A549 (cell line): ENCODE measurements around the gene FAM177B. TPM values are rescaled to one million over a fixed set of nuclear protein-coding genes. Genes with fewer than 3 reads are reported as not detected.

Experiments used
- ATAC-seq, 2 experiments: fragments of 200-7000 bp in 1 of 2; fragments of >200 bp in 1 of 2; cut with Nextera tagmentation in 1 of 2; cut with Tn5 transposase in 1 of 2; 3 replicates each; pipeline versions ENCODE4 v1.8.0 to v1.9.1; 2018 to 2020; ENCODE audit warnings: mild to moderate bottlenecking in 1 of 2, moderate library complexity in 1 of 2
- CTCF ChIA-PET: fragments of 300-600 bp; sonication (Branson Sonifier 250); formaldehyde crosslinking; extraction: SDS; loops from one replicate; lab custom pipeline; 2021; ENCODE audit warnings: antibody characterized with exemption, inconsistent platforms; lab: Yijun Ruan, JAX
- POLR2A ChIA-PET: fragments of 350-600 bp; formaldehyde crosslinking; extraction: SDS; loops from one replicate; lab custom pipeline; 2021; ENCODE audit warnings: antibody characterized with exemption, inconsistent platforms; lab: Yijun Ruan, JAX
- DNase-seq, 2 experiments: peaks; one replicate each; pipeline versions ENCODE4 v3.0.0 to v3.0.0-alpha.2; 2011 to 2016; ENCODE audit warnings: low read depth in 1 of 2, low spot score in 1 of 2
- FAIRE-seq: peaks from 2 replicates; lab custom pipeline; 2011; peaks lifted over from hg19 to GRCh38; lab: Jason Lieb, UNC
- H3K27ac ChIP-seq, 2 experiments: fragments of >200 bp; sonication (Bioruptor Twin); formaldehyde crosslinking; 3 replicates each; pipeline ENCODE4 v1.5.1; 2016 to 2017
- H3K4me1 ChIP-seq: fragments of >200 bp; sonication (Bioruptor Twin); formaldehyde crosslinking; 3 replicates; pipeline ENCODE4 v1.6.1; 2016
- H3K4me2 ChIP-seq: fragments of >200 bp; sonication (Bioruptor Twin); formaldehyde crosslinking; 3 replicates; pipeline ENCODE4 v1.6.1; 2016
- H3K4me3 ChIP-seq: fragments of >200 bp; sonication (Bioruptor Twin); formaldehyde crosslinking; 3 replicates; pipeline ENCODE4 v1.5.1; 2016
- H3K9me3 ChIP-seq: fragments of >200 bp; sonication (Bioruptor Twin); formaldehyde crosslinking; 3 replicates; pipeline ENCODE4 v1.6.1; 2016
- ATOH8 ChIP-seq: fragments of 250-450 bp; sonication (Bioruptor Pico); IDR thresholded peaks from 2 replicates; pipeline ENCODE4 v1.5.0; 2020; ENCODE audit warnings: low read depth, mild to moderate bottlenecking, moderate library complexity
- BCL3 ChIP-seq: fragments of >200 bp; sonication (Bioruptor Twin); formaldehyde crosslinking; IDR thresholded peaks from 3 replicates; pipeline ENCODE4 v1.6.1; 2016
- BHLHE40 ChIP-seq: IDR thresholded peaks from 2 replicates; pipeline ENCODE4 v1.6.1; 2012; ENCODE audit warnings: low read depth, low read length, inconsistent platforms
- CBX8 ChIP-seq: fragments of 200-600 bp; sonication (generic); IDR thresholded peaks from 2 replicates; pipeline ENCODE4 v1.6.1; 2016
- CEBPB ChIP-seq, 2 experiments: fragments of >200 bp in 1 of 2; sonication (Bioruptor Twin) in 1 of 2; formaldehyde crosslinking in 1 of 2; IDR thresholded peaks; 2 replicates each; pipeline ENCODE4 v1.6.1; 2012 to 2016
- CHD2 ChIP-seq: fragments of 150-350 bp; IDR thresholded peaks from 2 replicates; pipeline ENCODE4 v1.6.1; 2014; ENCODE audit warnings: low read length; ENCODE audit not compliant: partially characterized antibody
- EHF ChIP-seq: fragments of 250-450 bp; sonication (Bioruptor Pico); IDR thresholded peaks from 2 replicates; pipeline ENCODE4 v1.5.0; 2020; ENCODE audit warnings: mild to moderate bottlenecking
- FOSB ChIP-seq: fragments of 250-450 bp; sonication (Bioruptor Pico); IDR thresholded peaks from 2 replicates; pipeline ENCODE4 v1.5.0; 2020; ENCODE audit warnings: mild to moderate bottlenecking, moderate library complexity
- GATA3 ChIP-seq: IDR thresholded peaks from 2 replicates; pipeline ENCODE4 v1.6.1; 2012; ENCODE audit warnings: borderline replicate concordance
- HES2 ChIP-seq: fragments of >200 bp; sonication (Bioruptor Twin); formaldehyde crosslinking; IDR thresholded peaks from 2 replicates; pipeline ENCODE4 v1.6.1; 2016
- HEYL ChIP-seq: fragments of 250-450 bp; sonication (Bioruptor Pico); IDR thresholded peaks from 2 replicates; pipeline ENCODE4 v1.8.0; 2021; ENCODE audit warnings: mild to moderate bottlenecking, moderate library complexity
- HOXB5 ChIP-seq: fragments of 250-450 bp; sonication (Bioruptor Pico); IDR thresholded peaks from 2 replicates; pipeline ENCODE4 v1.5.0; 2020; ENCODE audit warnings: mild to moderate bottlenecking, moderate library complexity
- JUN ChIP-seq, 2 experiments: fragments of >200 bp; sonication (Bioruptor Twin); formaldehyde crosslinking; IDR thresholded peaks; 2 replicates in 1 of 2; 3 replicates in 1 of 2; pipeline ENCODE4 v1.6.1; 2016 to 2017
- MAZ ChIP-seq: fragments of 150-350 bp; IDR thresholded peaks from 2 replicates; pipeline ENCODE4 v1.6.1; 2014; ENCODE audit warnings: antibody characterized with exemption, low read depth, low read length, borderline replicate concordance
- MYC ChIP-seq: IDR thresholded peaks from 2 replicates; pipeline ENCODE4 v1.6.1; 2012; ENCODE audit warnings: mild to moderate bottlenecking, inconsistent platforms, low read length, improper control_type of control experiment, borderline replicate concordance
- NFE2L2 ChIP-seq: fragments of 150-350 bp; conservative IDR thresholded peaks from 2 replicates; pipeline ENCODE4 v1.6.1; 2014; ENCODE audit warnings: low read length
- POLR2A ChIP-seq: IDR thresholded peaks from 2 replicates; pipeline ENCODE4 v1.6.1; 2012; ENCODE audit warnings: mild to moderate bottlenecking, low read length
- REST ChIP-seq: fragments of 200-600 bp; sonication (generic); IDR thresholded peaks from 2 replicates; pipeline ENCODE4 v1.6.1; 2016; ENCODE audit warnings: antibody characterized with exemption, mild to moderate bottlenecking, moderate library complexity
- ZNF302 ChIP-seq: fragments of 250-450 bp; sonication (Bioruptor Pico); IDR thresholded peaks from 2 replicates; pipeline ENCODE4 v1.9.0; 2021; ENCODE audit warnings: inconsistent platforms, mild to moderate bottlenecking, moderate library complexity
- ZSCAN20 ChIP-seq: fragments of 250-450 bp; sonication (Bioruptor Pico); IDR thresholded peaks from 2 replicates; pipeline ENCODE4 v1.8.0; 2022; ENCODE audit warnings: mild to moderate bottlenecking, moderate library complexity
- WGBS: methylation state at CpG from one replicate; pipeline ENCODE4 v1.1.6; 2017; ENCODE audit errors: missing lambda C conversion rate; 5-methylcytosine and 5-hydroxymethylcytosine counted together
- polyA plus RNA-seq, 4 experiments: library from polyadenylated mRNA; depleted of rRNA in 3 of 4; stranded (reverse); fragments of >200 nt; fragmentation: RNase III in 1 of 4; extraction: RNeasy Plus Mini Kit Qiagen cat#74134 plus additional on column Dnase treatment in 1 of 4; gene quantifications; 2 replicates in 3 of 4; 3 replicates in 1 of 4; pipeline ENCODE4 v1.2.3, GENCODE V29; 2011 to 2017

Gene FAM177B
- polyA plus RNA-seq, 2 of the 4 experiments (the other 2 are of a cell fraction), result not detected

GRCh38 chr1:222694927-222695326, 42.1 kb upstream of the FAM177B start:
- no peak overlapping the region for H3K27ac ChIP-seq
- FAIRE-seq (no peak), ATAC-seq (no peak), DNase-seq (no peak)
- no peak overlapping the region for H3K4me2 ChIP-seq
- H3K4me3 ChIP-seq, result no peak overlapping the region
- 87% methylated on average over 5 of the region's 5 CpGs for WGBS
- H3K4me1 ChIP-seq, result no peaks in the 10 kb centered on the region
- CTCF ChIA-PET, result interaction anchor here (1.2 kb wide), 1 partner anchor 9 kb away, joined by 3 read pairs; no protein-coding TSS in a partner anchor
- POLR2A ChIA-PET, result no interaction called here
- no peaks in the 10 kb centered on the region for H3K9me3 ChIP-seq
- TF ChIP-seq GATA3 (no peak), POLR2A (no peak), EHF (no peak), CEBPB (IDR thresholded peaks at IDR 0.05) (no peak), HEYL (CRISPR knock-in tag) (no peak)

GRCh38 chr1:222696741-222697140, 40.3 kb upstream of the FAM177B start:
- POLR2A ChIA-PET, result no interaction called here
- Histone ChIP-seq H3K4me1 (no peaks in the 10 kb centered on the region), H3K9me3 (no peaks in the 10 kb centered on the region), H3K4me3 (no peak overlapping the region), H3K4me2 (no peak overlapping the region), H3K27ac (no peak overlapping the region)
- CTCF ChIA-PET, result interaction anchor here (1.3 to 1.6 kb wide), 3 partner anchors 9 to 16 kb away, joined by 3 to 5 read pairs (median 4); partner anchors contain the start of genes AIDA and BROX
- WGBS, result 96% methylated on average over 8 of the region's 8 CpGs
- no peak for FAIRE-seq
- no peak for ATAC-seq
- DNase-seq, result no peak
- no peak for TF ChIP-seq ZNF302 (CRISPR knock-in tag)
- no peak for TF ChIP-seq MAZ

GRCh38 chr1:222697203-222697602, 39.8 kb upstream of the FAM177B start:
- Histone ChIP-seq H3K4me1 (no peaks in the 10 kb centered on the region), H3K4me2 (no peak overlapping the region), H3K4me3 (no peak overlapping the region), H3K27ac (no peak overlapping the region), H3K9me3 (no peaks in the 10 kb centered on the region)
- POLR2A ChIA-PET, result no interaction called here
- FAIRE-seq (no peak), ATAC-seq (no peak), DNase-seq (no peak)
- 74% methylated on average over 2 of the region's 2 CpGs for WGBS
- CTCF ChIA-PET, result interaction anchor here (0.6 to 1.9 kb wide), 5 partner anchors 9 to 1427 kb away, joined by 3 to 5 read pairs (median 4); partner anchors contain the start of genes AIDA and BROX
- TF ChIP-seq REST (no peak), HEYL (CRISPR knock-in tag) (no peak), ZSCAN20 (CRISPR knock-in tag) (no peak), NFE2L2 (no peak), ATOH8 (no peak), FOSB (CRISPR knock-in tag) (no peak), CHD2 (no peak), HOXB5 (CRISPR knock-in tag) (no peak)

GRCh38 chr1:222697826-222698225, 39.2 kb upstream of the FAM177B start:
- CTCF ChIA-PET, result interaction anchor here (0.6 to 1.9 kb wide), 6 partner anchors 10 to 1428 kb away, joined by 3 to 5 read pairs (median 4); no protein-coding TSS in a partner anchor
- 90% methylated on average over 2 of the region's 2 CpGs for WGBS
- TF ChIP-seq HES2 (no peak), CBX8 (no peak), ATOH8 (no peak), ZSCAN20 (CRISPR knock-in tag) (no peak), CEBPB (IDR thresholded peaks at IDR 0.05) (no peak), REST (no peak), BHLHE40 (no peak), JUN (IDR thresholded peaks at IDR 0.05) (no peak), BCL3 (no peak), MYC (no peak)

More at GRCh38 chr1:222697826-222698225, 39.2 kb upstream of the FAM177B start:
- no peak overlapping the region for H3K4me2 ChIP-seq
- no peak for FAIRE-seq
- ATAC-seq, result no peak
- no peak overlapping the region for H3K4me3 ChIP-seq
- no peak for DNase-seq
- no peaks in the 10 kb centered on the region for H3K4me1 ChIP-seq
- no peaks in the 10 kb centered on the region for H3K9me3 ChIP-seq
- POLR2A ChIA-PET, result no interaction called here
- H3K27ac ChIP-seq, result no peak overlapping the region
